Transverse colon (tissue), 4 donors: ENCODE data around the gene TRAK1. TPM values are rescaled to one million over a fixed set of nuclear protein-coding genes. Genes with fewer than 3 reads are reported as not detected.

ENCODE experiments used
- DNase-seq: peaks from one replicate; pipeline ENCODE4 v3.0.0-alpha.2; 2019
- H3K27ac ChIP-seq, 4 donors: fragments of 200-600 bp; sonication (generic); 2 replicates each; pipeline ENCODE4 v1.5.1; 2016 to 2018; ENCODE audit warnings: inconsistent platforms in 4 of 4
- H3K27me3 ChIP-seq: fragments of 200-600 bp; sonication (generic); 2 replicates; pipeline ENCODE4 v1.5.1; 2017; ENCODE audit warnings: inconsistent platforms
- H3K36me3 ChIP-seq, 4 donors: fragments of 200-600 bp; sonication (generic); 2 replicates each; pipeline ENCODE4 v1.5.1; 2017 to 2019; ENCODE audit warnings: inconsistent platforms in 4 of 4
- H3K4me1 ChIP-seq, 4 donors: fragments of 200-600 bp; sonication (generic); 2 replicates each; pipeline ENCODE4 v1.5.1; 2017 to 2020; ENCODE audit warnings: inconsistent platforms in 4 of 4
- H3K4me3 ChIP-seq, 4 donors: fragments of 200-600 bp; sonication (generic); 1 replicate in 1 of 4; 2 replicates in 3 of 4; pipeline versions ENCODE4 v1.5.1 to v1.6.1; 2017 to 2019; ENCODE audit warnings: inconsistent platforms in 4 of 4
- H3K9me3 ChIP-seq, 2 donors: fragments of 200-600 bp; sonication (generic); 2 replicates each; pipeline ENCODE4 v1.5.1; 2017 to 2019; ENCODE audit warnings: inconsistent platforms in 2 of 2
- CTCF ChIP-seq, 5 experiments: fragments of 200-600 bp in 3 of 5; fragments of 450-650 bp in 2 of 5; sonication (generic) in 3 of 5; IDR thresholded peaks; 1 replicate in 2 of 5; 2 replicates in 3 of 5; pipeline ENCODE4 v1.5.1; 2016 to 2017; ENCODE audit warnings: antibody characterized with exemption in 5 of 5, inconsistent platforms in 3 of 5, mild to moderate bottlenecking in 2 of 5, moderate library complexity in 1 of 5
- EP300 ChIP-seq: sonication (generic); formaldehyde crosslinking; IDR thresholded peaks from one replicate; pipeline ENCODE4 v1.6.1; 2017; ENCODE audit warnings: antibody characterized with exemption, low read depth
- POLR2A ChIP-seq: fragments of 450-650 bp; IDR thresholded peaks from one replicate; pipeline ENCODE4 v1.6.1; 2016; ENCODE audit warnings: antibody characterized with exemption, mild to moderate bottlenecking, moderate library complexity
- POLR2AphosphoS5 ChIP-seq, 3 donors: sonication (generic); formaldehyde crosslinking; IDR thresholded peaks; one replicate each; pipeline ENCODE4 v1.6.1; 2016; ENCODE audit warnings: antibody characterized with exemption in 3 of 3
- WGBS, 2 donors: methylation state at CpG; one replicate each; pipeline ENCODE4 v1.1.5; 2018; ENCODE audit warnings: low coverage in 1 of 2; 5-methylcytosine and 5-hydroxymethylcytosine counted together
- in situ Hi-C, 4 donors: fragments of 200-750 bp; cut with MboI; loops; one replicate each; pipeline versions ENCODE4 v1.15.0 to v1.15.1; 2017; ENCODE audit warnings: low sequenced_read_pairs in 3 of 4, low pct_ligation_motif_present in 1 of 4, low pct_unique_long_range_greater_than_20kb in 1 of 4
- intact Hi-C: fragments of 100-400 bp; cut with DNase I; formaldehyde crosslinking; loops from one replicate; pipeline ENCODE4 v1.15.1; 2023; ENCODE audit warnings: low total_unique reads
- total RNA-seq, 4 donors: library from RNA; depleted of rRNA; stranded (reverse); fragments of >200 nt; gene quantifications; one replicate each; pipeline ENCODE4 v1.1.0, GENCODE V29; 2016

Gene TRAK1
- total RNA-seq, 4 donors from 2014 or later, result 91.7 to 247 (median 115) TPM

DNA sequence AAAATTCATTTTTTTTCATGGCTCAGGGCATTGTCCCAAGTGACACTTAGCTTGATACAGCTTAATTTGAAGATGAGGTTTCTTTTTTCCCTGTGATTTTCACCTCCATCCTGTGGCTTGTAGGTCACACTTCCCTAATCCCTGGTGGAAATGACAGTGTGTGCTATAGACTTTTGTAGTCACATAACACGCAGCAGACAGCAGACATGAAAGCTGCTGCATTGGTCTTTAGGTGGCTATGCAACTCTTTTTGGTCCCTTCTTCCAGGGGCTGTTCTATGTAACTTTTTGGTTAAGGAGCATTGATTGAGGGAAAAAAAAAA, 38.8 kb downstream of the TRAK1 start:
- H3K27ac ChIP-seq, result peak overlapping the region; percentile 70 to 83 (median 73)
- intact Hi-C loops, result no loop called here
- DNase-seq, result no peak
- H3K4me3 ChIP-seq, result no peak overlapping the region
- H3K4me1 ChIP-seq, result peaks cover 0 to 49% (median 18%) of the 10 kb centered on the region in 4 donors
- 55 to 80% methylated on average over 1 of the region's 1 CpG for WGBS, 2 donors
- TF ChIP-seq POLR2A, result no peak
- no peak for TF ChIP-seq EP300
- TF ChIP-seq POLR2AphosphoS5 (IDR thresholded peaks at IDR 0.05), result no peak
- no peak for TF ChIP-seq CTCF (IDR thresholded peaks at IDR 0.05)
- H3K9me3 ChIP-seq, result no peaks in the 10 kb centered on the region
- H3K27me3 ChIP-seq, result no peaks in the 10 kb centered on the region
- in situ Hi-C loops, result no loop called here
- peaks cover 0 to 13% (median 3%) of the 10 kb centered on the region in 4 donors for H3K36me3 ChIP-seq

- WGBS, 2 donors, result 68 to 83% methylated on average over 3 to 8 of the region's 8 CpGs
- Histone ChIP-seq H3K4me3 (no peak overlapping the region), H3K36me3 (peaks cover 0 to 10% (median 3%) of the 10 kb centered on the region in 4 donors), H3K4me1 (peaks cover 0 to 54% (median 19%) of the 10 kb centered on the region in 4 donors), H3K9me3 (no peaks in the 10 kb centered on the region), H3K27ac (peak overlapping the region; percentile 70 to 83 (median 73)), H3K27me3 (no peaks in the 10 kb centered on the region)
- intact Hi-C loops, result no loop called here
- in situ Hi-C loops, result no loop called here
- DNase-seq, result peak; percentile 57
- TF ChIP-seq POLR2A (peak; percentile 49), POLR2AphosphoS5 (IDR thresholded peaks at IDR 0.05) (peak in 2 of 3 donors; percentile 47 to 56), EP300 (no peak)
These were observed 39.3 kb downstream of the TRAK1 start for GRCh38 chr3:42130329-42131070.

GRCh38 chr3:42133500-42134298, 42.5 kb downstream of the TRAK1 start:
- WGBS, 2 donors, result 68 to 75% methylated on average over 5 of the region's 5 CpGs
- in situ Hi-C loops, result no loop called here
- TF ChIP-seq POLR2AphosphoS5 (IDR thresholded peaks at IDR 0.05), result no peak
- TF ChIP-seq POLR2A, result no peak
- no peak for TF ChIP-seq EP300
- no peak for TF ChIP-seq CTCF (IDR thresholded peaks at IDR 0.05)

GRCh38 chr3:42134867-42135464, 43.8 kb downstream of the TRAK1 start:
- TF ChIP-seq POLR2A, result peak; percentile 33
- TF ChIP-seq EP300, result peak; percentile 71
- no peak for TF ChIP-seq CTCF (IDR thresholded peaks at IDR 0.05)
- peak in 2 of 3 donors; percentile 71 to 79 for TF ChIP-seq POLR2AphosphoS5 (IDR thresholded peaks at IDR 0.05)
- peak; percentile 73 for DNase-seq
- WGBS, 2 donors, result 57 to 80% methylated on average over 1 to 3 of the region's 3 CpGs
- H3K36me3 ChIP-seq, result no peaks in the 10 kb centered on the region
- in situ Hi-C loops (no loop called here), intact Hi-C loops (no loop called here)
- H3K27ac ChIP-seq, result peak overlapping the region; percentile 79 to 89 (median 84)
- H3K9me3 ChIP-seq, result no peaks in the 10 kb centered on the region
- no peaks in the 10 kb centered on the region for H3K27me3 ChIP-seq
- no peak overlapping the region for H3K4me3 ChIP-seq
- H3K4me1 ChIP-seq, result peaks cover 0 to 47% (median 14%) of the 10 kb centered on the region in 4 donors

More at GRCh38 chr3:42133500-42134298, 42.5 kb downstream of the TRAK1 start:
- no peaks in the 10 kb centered on the region for H3K27me3 ChIP-seq
- peak overlapping the region; percentile 79 to 89 (median 84) for H3K27ac ChIP-seq
- H3K4me3 ChIP-seq, result no peak overlapping the region
- peaks cover 0 to 60% (median 21%) of the 10 kb centered on the region in 4 donors for H3K4me1 ChIP-seq
- intact Hi-C loops, result no loop called here
- no peaks in the 10 kb centered on the region for H3K36me3 ChIP-seq
- no peaks in the 10 kb centered on the region for H3K9me3 ChIP-seq
- no peak for DNase-seq
